Large intestine (tissue), 3 donors: ENCODE data around the gene INHBB. TPM values are rescaled to one million over a fixed set of nuclear protein-coding genes. Genes with fewer than 3 reads are reported as not detected.

Experiments used
- DNase-seq, 2 donors: peaks; one replicate each; pipeline versions ENCODE4 v3.0.0 to v3.0.0-alpha.2; 2013
- H3K27ac ChIP-seq: one replicate; pipeline ENCODE4 v1.5.1; 2013; ENCODE audit warnings: low read length
- H3K27me3 ChIP-seq: 2 replicates; pipeline ENCODE4 v1.6.1; 2013; ENCODE audit warnings: low read length; ENCODE audit not compliant: control insufficient read depth, insufficient read depth
- H3K36me3 ChIP-seq: 2 replicates; pipeline ENCODE4 v1.6.1; 2013; ENCODE audit warnings: low read length; ENCODE audit not compliant: control insufficient read depth, insufficient read depth
- H3K4me1 ChIP-seq: one replicate; pipeline ENCODE4 v1.6.1; 2013; ENCODE audit warnings: low read length; ENCODE audit not compliant: control insufficient read depth, insufficient read depth
- H3K4me3 ChIP-seq: one replicate; pipeline ENCODE4 v1.5.1; 2013; ENCODE audit warnings: low read length
- H3K9me3 ChIP-seq: one replicate; pipeline ENCODE4 v1.6.1; 2013; ENCODE audit warnings: mild to moderate bottlenecking, low read depth, low read length, moderate library complexity; ENCODE audit not compliant: control insufficient read depth
- WGBS: methylation state at CpG from one replicate; pipeline ENCODE4 v1.1.5; 2013; ENCODE audit warnings: low lambda C conversion rate; ENCODE audit not compliant: insufficient coverage; 5-methylcytosine and 5-hydroxymethylcytosine counted together
- polyA plus RNA-seq: library from polyadenylated mRNA; unstranded; fragments of 120-200 nt; gene quantifications from one replicate; pipeline ENCODE4 v1.2.1, GENCODE V29; 2013

INHBB gene
- polyA plus RNA-seq, 1 donor, result 0.19 TPM

GRCh38 chr2:120341977-120342376 lies 4.0 kb upstream of the INHBB start:
- no CpG with 5 or more reads among the region's 7 CpGs for WGBS
- Histone ChIP-seq H3K36me3 (no peaks in the 10 kb centered on the region), H3K9me3 (no peaks in the 10 kb centered on the region), H3K4me3 (no peak overlapping the region), H3K27ac (no peak overlapping the region), H3K4me1 (peaks cover 9% of the 10 kb centered on the region), H3K27me3 (peaks cover 77% of the 10 kb centered on the region)
- DNase-seq, result no peak

DNA sequence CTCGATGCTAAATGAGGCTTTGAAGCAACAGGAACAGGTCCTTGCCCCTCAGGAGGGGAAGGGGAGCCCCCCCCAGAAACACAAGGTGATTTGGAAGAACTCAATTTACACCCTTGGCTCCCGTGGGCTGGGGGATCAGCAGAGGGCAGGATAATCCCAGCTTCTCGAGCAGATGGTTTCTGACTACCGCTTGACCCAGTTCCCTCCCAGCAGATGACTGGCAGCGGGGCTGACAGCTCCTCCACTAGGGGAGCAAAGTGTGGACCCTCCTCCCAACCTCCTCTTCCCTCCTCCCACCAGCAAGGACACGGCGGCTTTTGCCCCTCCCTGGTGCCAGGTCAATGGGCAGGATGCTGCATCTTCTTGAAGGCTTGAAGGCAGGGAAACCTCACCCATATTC lies 3.5 kb upstream of the INHBB start:
- no peak for DNase-seq
- Histone ChIP-seq H3K9me3 (no peaks in the 10 kb centered on the region), H3K36me3 (no peaks in the 10 kb centered on the region), H3K4me3 (no peak overlapping the region), H3K4me1 (peaks cover 12% of the 10 kb centered on the region), H3K27me3 (peaks cover 80% of the 10 kb centered on the region), H3K27ac (no peak overlapping the region)
- no CpG with 5 or more reads among the region's 7 CpGs for WGBS

DNA sequence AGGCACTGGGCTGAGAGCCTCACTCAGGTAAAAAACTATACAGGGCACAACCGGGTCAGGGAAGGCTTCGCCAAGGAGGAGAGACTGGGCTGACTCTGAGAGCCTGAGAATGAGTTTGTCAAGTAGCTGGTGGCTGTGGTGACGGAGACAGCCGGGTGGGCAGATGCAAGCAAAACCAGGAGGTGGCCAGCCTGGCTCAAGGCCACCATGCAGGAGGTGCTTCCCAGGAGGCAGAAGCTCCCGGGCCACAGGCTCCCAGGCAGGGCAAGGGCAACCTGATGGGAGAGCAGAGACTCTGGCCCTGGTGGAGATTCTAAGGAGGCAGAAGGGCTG lies 2.9 kb upstream of the INHBB start:
- no peak overlapping the region for H3K4me3 ChIP-seq
- no peak overlapping the region for H3K27ac ChIP-seq
- no peak for DNase-seq
- H3K4me1 ChIP-seq, result peaks cover 12% of the 10 kb centered on the region
- peaks cover 86% of the 10 kb centered on the region for H3K27me3 ChIP-seq
- no peaks in the 10 kb centered on the region for H3K36me3 ChIP-seq
- H3K9me3 ChIP-seq, result no peaks in the 10 kb centered on the region
- no CpG with 5 or more reads among the region's 5 CpGs for WGBS

DNA sequence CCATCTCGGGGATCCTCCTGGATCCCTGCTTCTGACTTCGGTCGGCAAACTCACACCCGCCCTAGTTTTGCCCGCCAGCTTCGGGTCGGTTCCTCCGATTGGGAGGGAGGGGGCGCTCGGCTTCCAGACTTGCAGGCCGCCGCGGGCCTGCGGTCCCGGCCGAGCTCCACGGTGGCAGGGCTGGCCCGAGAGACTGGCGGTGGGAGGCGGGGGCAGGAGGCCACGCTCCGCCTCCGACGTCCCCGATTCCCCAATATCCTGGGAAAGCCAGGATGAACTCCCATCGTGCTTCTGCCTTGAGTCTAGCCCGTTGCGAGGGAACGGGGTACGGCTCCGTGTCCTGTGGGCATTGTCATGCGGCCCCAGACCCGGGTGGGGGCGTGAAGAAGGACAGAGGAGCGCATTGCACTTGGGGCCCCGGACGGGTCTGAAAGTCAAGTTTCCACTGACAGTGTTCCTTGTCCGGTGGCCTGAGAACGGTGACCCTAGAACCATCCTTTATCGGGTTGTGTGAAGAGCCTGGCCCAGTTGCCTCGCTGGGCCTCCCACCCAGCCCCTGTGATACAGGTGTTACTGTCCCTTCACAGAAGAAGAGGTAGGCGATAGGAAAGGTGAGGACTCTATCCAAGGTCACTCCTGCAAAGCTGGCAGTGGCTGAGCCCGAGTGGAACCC lies 2.4 kb upstream of the INHBB start:
- DNase-seq, result peak; percentile 61 to 65
- Histone ChIP-seq H3K36me3 (no peaks in the 10 kb centered on the region), H3K27ac (no peak overlapping the region), H3K9me3 (no peaks in the 10 kb centered on the region), H3K4me1 (peaks cover 12% of the 10 kb centered on the region), H3K27me3 (peaks cover 87% of the 10 kb centered on the region), H3K4me3 (no peak overlapping the region)
- WGBS, result no CpG with 5 or more reads among the region's 43 CpGs

GRCh38 chr2:120344214-120344975 lies 1.5 kb upstream of the INHBB start:
- no peak overlapping the region for H3K27ac ChIP-seq
- peaks cover 12% of the 10 kb centered on the region for H3K4me1 ChIP-seq
- no CpG with 5 or more reads among the region's 75 CpGs for WGBS
- peaks cover 88% of the 10 kb centered on the region for H3K27me3 ChIP-seq
- DNase-seq, result peak in 1 of 2 donors; percentile 26
- H3K36me3 ChIP-seq, result no peaks in the 10 kb centered on the region
- peak overlapping the region; percentile 10 for H3K4me3 ChIP-seq
- peaks cover 2% of the 10 kb centered on the region for H3K9me3 ChIP-seq

GRCh38 chr2:120344976-120345581 lies 857 bp upstream of the INHBB start:
- Histone ChIP-seq H3K27me3 (peaks cover 88% of the 10 kb centered on the region), H3K9me3 (peaks cover 2% of the 10 kb centered on the region), H3K36me3 (no peaks in the 10 kb centered on the region), H3K27ac (no peak overlapping the region), H3K4me3 (peak overlapping the region; percentile 10), H3K4me1 (peaks cover 12% of the 10 kb centered on the region)
- WGBS, result no CpG with 5 or more reads among the region's 90 CpGs
- DNase-seq, result peak in 1 of 2 donors; percentile 56

DNA sequence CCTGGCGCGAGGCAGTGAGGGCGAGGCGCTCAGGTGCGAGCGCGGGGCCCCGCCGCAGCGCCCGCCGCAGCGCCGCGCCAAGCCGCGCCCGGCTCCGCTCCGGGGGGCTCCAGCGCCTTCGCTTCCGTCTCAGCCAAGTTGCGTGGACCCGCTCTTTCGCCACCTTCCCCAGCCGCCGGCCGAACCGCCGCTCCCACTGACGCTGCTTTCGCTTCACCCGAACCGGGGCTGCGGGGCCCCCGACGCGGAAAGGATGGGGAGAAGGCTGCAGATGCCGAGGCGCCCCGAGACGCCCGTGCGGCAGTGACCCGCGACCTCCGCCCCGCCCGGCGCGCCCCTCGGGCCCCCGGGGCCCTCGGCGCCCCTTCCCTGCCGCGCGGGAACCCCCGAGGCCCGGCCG lies 328 bp upstream of the INHBB start:
- Histone ChIP-seq H3K9me3 (peaks cover 2% of the 10 kb centered on the region), H3K27ac (no peak overlapping the region), H3K4me3 (no peak overlapping the region), H3K36me3 (no peaks in the 10 kb centered on the region), H3K27me3 (peaks cover 88% of the 10 kb centered on the region), H3K4me1 (peaks cover 12% of the 10 kb centered on the region)
- no CpG with 5 or more reads among the region's 62 CpGs for WGBS
- DNase-seq, result peak in 1 of 2 donors; percentile 37

GRCh38 chr2:120346667-120347358 lies 877 bp downstream of the INHBB start:
- H3K27me3 ChIP-seq, result peaks cover 84% of the 10 kb centered on the region
- peaks cover 12% of the 10 kb centered on the region for H3K4me1 ChIP-seq
- no CpG with 5 or more reads among the region's 54 CpGs for WGBS
- H3K4me3 ChIP-seq, result no peak overlapping the region
- DNase-seq, result peak in 1 of 2 donors; percentile 32
- H3K9me3 ChIP-seq, result peaks cover 2% of the 10 kb centered on the region
- H3K27ac ChIP-seq, result no peak overlapping the region
- no peaks in the 10 kb centered on the region for H3K36me3 ChIP-seq

GRCh38 chr2:120347396-120348060 lies 1.6 kb downstream of the INHBB start:
- Histone ChIP-seq H3K4me3 (no peak overlapping the region), H3K36me3 (no peaks in the 10 kb centered on the region), H3K9me3 (peaks cover 2% of the 10 kb centered on the region), H3K27ac (no peak overlapping the region), H3K27me3 (peaks cover 84% of the 10 kb centered on the region), H3K4me1 (peaks cover 12% of the 10 kb centered on the region)
- DNase-seq, result peak in 1 of 2 donors; percentile 15
- no CpG with 5 or more reads among the region's 27 CpGs for WGBS
